ENCODE measurements around the gene BMPR1A.
A peak's percentile ranks its signal among the peaks of the same experiment; 100 is the strongest.

BMPR1A gene

GRCh38 chr10:86899670-86900276 is 143.4 kb downstream of the BMPR1A start:
- DNase-seq (ENCODE audit: extremely low read depth, low read depth) = peak; percentile 40
- peak; percentile 70 for TF ChIP-seq CTCF (IDR thresholded peaks at IDR 0.05; ENCODE audit: low read depth, low read length)

GRCh38 chr10:86900955-86901354 is 144.5 kb downstream of the BMPR1A start:
- no peak for TF ChIP-seq CTCF (IDR thresholded peaks at IDR 0.05; ENCODE audit: low read depth, low read length)
- peak; percentile 18 for DNase-seq (ENCODE audit: extremely low read depth, low read depth)

DNA sequence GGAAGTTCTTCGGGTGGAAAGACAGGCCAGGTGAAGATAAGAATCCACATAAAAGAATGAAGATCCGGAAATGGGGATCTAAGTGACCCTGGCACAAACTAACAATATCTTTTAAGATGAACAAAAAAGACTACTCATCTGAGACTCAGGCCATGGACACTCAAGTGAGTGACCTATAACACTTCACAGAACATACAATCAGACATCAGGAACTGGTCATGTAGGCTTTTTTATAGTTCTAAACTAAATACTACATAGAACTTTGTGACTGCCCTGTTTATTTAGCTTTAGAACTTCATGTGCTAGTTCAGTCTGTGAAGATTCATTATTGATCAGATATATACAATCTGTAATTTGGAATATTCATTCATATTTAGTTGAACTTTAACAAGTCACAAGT is 148.2 kb downstream of the BMPR1A start:
- DNase-seq (ENCODE audit: extremely low read depth, low read depth) = no peak
- TF ChIP-seq CTCF (IDR thresholded peaks at IDR 0.05; ENCODE audit: low read depth, low read length) = no peak

DNA sequence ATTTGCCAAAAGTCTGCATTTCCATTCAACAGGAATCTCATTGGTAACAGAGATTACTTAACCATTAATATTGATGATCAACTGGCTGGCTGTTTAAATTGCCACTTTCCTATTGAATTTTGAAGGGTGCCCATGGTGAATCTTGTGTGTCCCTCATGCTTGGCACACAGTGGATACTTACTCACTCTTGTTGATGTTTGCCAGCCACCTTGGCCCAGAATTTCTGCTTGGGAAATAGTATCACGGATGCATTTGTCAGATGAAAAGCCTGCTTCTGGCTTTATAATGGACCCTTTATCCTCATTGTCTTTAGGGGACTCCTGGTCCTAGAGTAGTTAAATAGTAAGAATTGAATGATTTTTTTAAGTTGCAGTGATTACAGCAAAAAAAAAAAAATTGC is 149.0 kb downstream of the BMPR1A start:
- TF ChIP-seq CTCF (IDR thresholded peaks at IDR 0.05; ENCODE audit: low read depth, low read length) = no peak
- DNase-seq (ENCODE audit: extremely low read depth, low read depth) = no peak

DNA sequence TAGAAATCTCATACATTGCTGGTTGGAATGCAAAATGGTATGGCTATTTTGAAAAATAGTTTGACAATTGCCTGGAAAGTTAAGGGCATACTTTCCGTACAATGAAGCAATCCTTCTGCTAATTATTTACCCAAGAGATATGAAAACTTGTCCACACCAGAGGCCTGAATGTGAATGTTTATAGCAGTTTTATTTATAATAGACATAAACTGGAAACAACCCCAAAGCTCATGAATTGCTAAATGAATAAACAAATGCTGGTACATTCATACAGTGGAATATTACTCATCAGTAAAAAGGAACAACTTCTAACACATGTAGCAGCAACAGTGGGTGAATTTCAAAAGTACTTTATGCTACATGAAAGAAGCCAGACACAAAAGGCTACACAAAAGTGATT is 158.3 kb downstream of the BMPR1A start:
- DNase-seq (ENCODE audit: extremely low read depth, low read depth) = no peak
- no peak for TF ChIP-seq CTCF (IDR thresholded peaks at IDR 0.05; ENCODE audit: low read depth, low read length)

- no peak for DNase-seq (ENCODE audit: extremely low read depth, low read depth)
- no peak for TF ChIP-seq CTCF (IDR thresholded peaks at IDR 0.05; ENCODE audit: low read depth, low read length)
Measured at GRCh38 chr10:86918022-86918471, 161.6 kb downstream of the BMPR1A start.

- DNase-seq (ENCODE audit: extremely low read depth, low read depth) = no peak
- TF ChIP-seq CTCF (IDR thresholded peaks at IDR 0.05; ENCODE audit: low read depth, low read length) = no peak
Measured at GRCh38 chr10:86922553-86922961, 166.1 kb downstream of the BMPR1A start.
